ENCODE results near the gene PNISR. TPM values are rescaled to one million over a fixed set of nuclear protein-coding genes. Genes with fewer than 3 reads are reported as not detected.
"Not testable (repeated sequence)": the region's sequence is repeated elsewhere in the genome, so short reads cannot be mapped to it uniquely, and the experiment has no call there.

Gene PNISR
- 119 TPM for polyA plus RNA-seq (ENCODE audit: insufficient read length)

GRCh38 chr6:99424761-99425646 is at the start of gene PNISR:
Gene PNISR (minus strand): TSS chr6:99425308. CDS start chr6:99414659, 10,649 bp downstream.
- peak; percentile 97 for DNase-seq

DNA sequence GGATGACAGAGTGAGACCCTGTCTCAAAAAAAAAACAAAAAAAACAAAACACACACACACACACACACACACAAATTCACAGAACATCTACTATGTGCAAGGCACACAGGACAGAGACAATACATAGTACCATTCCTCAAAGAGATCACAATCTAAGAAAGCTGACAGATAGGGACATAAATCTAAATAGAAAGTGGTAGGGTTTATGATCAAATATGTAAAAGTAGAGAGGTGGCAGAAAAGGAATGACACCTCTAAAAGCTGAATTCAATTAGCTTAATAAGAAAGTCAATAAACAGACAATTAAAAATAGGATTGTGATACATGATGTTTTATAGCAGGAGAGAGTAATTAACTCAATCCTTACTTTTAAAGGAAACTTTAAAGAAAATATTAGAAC is 48.6 kb upstream of the PNISR start:
- DNase-seq = no peak

DNA sequence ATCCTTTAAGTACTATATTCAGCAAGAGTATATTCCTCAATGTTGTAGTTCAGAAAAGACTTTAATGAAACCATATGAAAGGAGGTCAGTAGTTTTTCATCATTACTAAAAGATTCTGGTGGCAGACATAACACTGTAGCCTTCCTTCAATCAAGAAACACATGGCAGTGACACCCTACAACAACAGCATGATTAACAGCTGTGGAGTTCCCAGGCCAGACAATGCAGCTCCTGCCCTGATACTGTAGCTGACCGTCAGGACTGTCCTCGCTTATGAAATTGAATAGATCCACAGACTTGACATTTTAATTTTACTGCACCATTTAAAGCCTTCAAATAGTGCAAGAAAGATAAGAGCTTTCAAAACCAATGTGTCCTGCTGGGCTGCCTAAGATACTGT is 46.5 kb upstream of the PNISR start:
- no peak for DNase-seq

- DNase-seq = peak; percentile 3
Observed at GRCh38 chr6:99467509-99468106, 42.5 kb upstream of the PNISR start.

DNA sequence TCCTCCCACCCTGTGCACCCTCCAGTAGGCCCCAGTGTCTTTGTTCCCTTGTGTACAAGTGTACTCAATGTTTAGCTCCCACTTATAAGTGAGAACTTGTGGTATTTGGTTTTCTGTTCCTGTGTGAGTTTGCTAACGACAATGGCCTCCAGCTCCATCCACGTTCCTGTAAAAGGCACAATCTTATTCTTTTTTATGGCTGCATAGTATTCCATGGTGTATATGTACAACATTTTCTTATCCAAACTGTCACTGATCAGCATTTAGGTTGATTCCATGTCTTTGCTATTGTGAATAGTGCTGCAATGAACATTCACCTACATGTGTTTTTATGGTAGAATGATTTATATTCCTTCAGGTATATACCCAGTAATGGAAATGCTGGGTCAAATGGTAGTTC is 34.0 kb upstream of the PNISR start:
- DNase-seq = not testable (repeated sequence)

- DNase-seq = peak; percentile 1
Observed at GRCh38 chr6:99458319-99458718, 33.2 kb upstream of the PNISR start.

- no peak for DNase-seq
Observed at GRCh38 chr6:99446076-99446475, 21.0 kb upstream of the PNISR start.

DNA sequence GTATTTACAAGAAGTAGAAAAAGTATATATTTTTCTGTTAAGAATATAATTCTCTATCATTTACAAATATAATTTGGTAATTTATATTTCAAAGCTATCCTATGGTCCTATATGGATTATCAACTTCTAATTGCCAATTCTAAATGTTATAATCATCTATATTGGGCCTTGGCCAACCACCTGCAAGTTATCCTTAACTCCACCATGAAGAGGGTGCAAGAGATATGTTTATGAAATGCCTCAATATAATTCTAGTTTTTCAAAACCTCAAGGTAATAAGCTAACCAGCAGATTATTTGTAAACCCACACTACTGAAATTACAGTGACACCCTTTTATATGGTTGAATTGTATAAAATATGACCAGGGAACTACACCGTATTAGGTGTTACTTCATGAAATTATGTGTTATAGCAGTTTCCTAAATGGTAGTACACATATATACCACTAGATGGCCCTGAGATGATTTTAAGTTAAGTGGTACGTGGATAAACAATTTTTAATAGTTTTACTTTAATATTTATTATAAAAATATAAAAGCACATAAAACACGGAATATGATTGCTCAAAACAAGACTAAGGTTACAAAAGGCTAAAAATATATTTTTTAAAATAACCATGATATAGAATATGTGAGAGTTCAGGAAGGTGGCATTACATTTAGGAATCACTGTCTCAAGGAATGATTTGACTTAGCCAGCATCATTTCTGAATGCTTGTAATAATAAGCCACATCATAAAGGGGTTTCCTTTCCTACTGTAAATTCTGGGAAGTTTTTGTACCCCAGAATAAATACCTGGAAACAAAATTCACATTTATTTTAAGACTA is 9.8 kb upstream of the PNISR start:
- peak; percentile 5 for DNase-seq

- DNase-seq = no peak
Observed at GRCh38 chr6:99432877-99433276, 7.8 kb upstream of the PNISR start.

DNA sequence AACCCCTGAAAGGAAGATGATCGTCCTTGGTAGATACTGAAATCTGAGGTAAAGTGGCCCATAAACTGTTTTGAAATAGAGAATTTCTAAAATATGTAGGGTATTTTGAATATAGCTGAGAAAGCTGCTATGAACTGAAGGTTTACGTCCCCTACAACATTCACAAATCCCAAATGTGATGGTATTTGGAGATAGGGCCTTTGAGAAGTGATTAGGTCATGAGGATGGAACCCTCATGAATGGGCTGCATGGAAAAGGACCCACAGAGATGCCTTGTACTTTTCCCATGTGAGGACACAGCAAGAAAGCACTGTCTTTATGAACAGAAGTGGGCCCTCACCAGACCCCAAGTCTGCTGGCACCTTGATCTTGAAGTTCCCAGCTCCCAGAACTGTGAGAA is 6.8 kb upstream of the PNISR start:
- no peak for DNase-seq

DNA sequence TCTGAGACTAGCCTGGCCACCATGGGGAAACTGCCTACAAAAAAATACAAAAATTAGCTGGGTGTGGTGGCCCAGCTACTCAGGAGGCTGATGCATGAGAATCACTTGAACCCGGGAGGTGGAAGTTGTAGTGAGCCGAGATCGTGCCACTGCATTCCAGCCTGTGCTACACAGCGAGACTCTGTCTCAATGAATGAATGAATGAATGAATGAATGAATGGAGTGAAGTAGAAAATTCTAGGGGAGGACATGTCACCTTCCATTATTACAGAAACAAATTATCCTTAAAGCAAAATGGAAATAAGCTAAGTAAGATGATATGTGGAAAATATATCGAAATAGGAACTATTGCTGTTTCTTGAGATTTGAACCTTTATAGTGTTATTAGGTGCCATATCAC is 2.9 kb upstream of the PNISR start:
- no peak for DNase-seq

GRCh38 chr6:99426451-99426757 is 1.3 kb upstream of the PNISR start:
- DNase-seq = no peak

- DNase-seq = peak; percentile 92
Observed at GRCh38 chr6:99425647-99426450, 741 bp upstream of the PNISR start.

GRCh38 chr6:99424022-99424421 is 1.1 kb downstream of the PNISR start:
- no peak for DNase-seq

DNA sequence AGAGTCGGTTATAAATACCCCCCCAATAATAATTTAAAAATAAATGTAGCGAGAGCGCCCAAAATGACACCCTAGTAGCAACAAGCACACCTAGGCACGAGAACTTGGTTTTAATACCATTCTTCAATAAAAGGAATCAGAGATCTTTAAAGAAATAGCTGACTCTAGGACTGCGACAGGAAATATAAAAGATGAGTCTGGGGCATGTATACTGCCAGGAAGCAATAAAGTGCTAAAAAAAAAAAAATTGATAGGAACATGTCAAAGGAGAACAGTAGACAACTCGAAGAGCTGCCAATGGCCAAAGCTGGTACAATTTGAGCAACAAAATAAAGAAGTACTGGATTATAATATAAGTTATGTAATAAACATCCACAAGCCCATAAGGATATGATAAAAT is 2.2 kb downstream of the PNISR start:
- DNase-seq = no peak

DNA sequence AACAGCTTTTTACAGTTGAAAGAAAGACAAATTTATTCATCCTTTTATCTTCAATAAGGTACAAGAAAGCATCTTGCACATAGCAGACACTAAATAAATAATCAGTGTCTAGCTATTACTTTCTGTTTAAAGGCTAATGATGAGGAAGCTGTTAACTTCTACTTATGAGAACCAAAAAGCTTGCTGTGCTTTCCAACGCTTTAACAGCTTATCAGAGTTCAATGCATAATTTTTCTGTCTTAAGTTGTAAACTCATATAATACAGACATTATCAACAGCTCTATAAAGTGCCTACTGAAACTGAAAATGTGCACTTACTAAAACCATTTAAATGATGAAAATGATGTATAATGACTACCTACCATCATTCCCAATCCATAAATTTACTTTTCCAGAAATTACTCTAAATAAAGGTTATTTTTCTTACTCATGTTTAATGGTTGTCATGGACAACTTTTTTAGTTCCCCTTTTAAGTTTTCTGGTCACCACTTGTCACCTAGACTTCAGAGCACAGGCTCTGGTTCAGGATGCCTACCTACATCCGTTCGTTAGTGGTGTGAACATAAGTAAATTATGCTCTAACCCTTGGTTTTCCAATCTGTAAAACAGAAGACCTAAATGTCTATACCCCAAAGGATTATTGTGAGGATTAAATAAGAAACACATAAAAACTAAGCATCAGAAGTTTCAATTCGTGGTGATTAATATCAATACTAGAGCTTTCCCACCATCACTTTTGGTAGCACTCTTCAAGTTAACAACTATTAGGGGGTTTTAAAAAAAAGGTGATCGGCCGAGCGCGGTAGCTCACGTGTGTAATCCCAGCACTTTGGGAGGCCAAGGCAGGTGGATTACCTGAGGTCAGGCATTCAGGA is 8.0 kb downstream of the PNISR start:
- no peak for DNase-seq

DNA sequence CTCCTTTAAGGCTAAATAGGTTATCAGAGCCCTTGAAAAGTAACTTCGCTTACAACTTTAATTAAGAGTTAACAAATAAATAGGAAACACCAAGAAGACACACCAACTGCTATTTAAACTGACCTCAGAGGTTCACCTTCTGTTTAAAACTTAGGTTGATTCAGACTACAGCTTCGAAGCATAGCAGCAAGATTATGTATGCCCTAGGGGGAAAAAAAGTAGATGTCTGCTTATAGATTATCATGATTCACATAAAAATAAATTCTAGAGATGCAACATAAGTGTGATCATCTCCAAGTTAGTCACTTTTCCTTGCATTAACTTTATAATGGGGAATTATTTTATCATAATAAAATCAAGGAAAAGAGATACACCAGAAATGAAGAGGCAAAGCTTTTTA is 8.9 kb downstream of the PNISR start:
- no peak for DNase-seq

GRCh38 chr6:99415446-99415845 is 9.7 kb downstream of the PNISR start:
- no peak for DNase-seq

- DNase-seq = no peak
Observed at GRCh38 chr6:99412065-99412464, 13.0 kb downstream of the PNISR start.

DNA sequence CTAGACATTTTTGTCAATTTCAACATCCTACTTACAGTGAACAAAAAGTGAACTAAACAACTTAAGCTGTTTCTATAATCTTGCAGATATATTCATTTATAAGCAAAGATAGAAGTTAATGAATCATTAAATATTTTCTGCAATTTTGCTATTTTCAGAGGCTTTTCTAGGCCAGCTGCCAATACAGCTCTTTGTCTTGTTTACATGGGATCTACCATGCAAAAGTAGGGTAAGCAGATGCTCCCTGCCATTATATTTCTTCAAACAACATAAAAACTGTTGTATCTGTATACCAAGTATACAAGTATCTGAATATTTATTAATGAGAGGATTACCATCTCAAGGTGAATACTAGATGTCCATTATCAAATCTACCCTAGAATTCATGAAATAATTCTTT is 15.4 kb downstream of the PNISR start:
- no peak for DNase-seq

GRCh38 chr6:99407076-99407475 is 18.0 kb downstream of the PNISR start:
- no peak for DNase-seq

GRCh38 chr6:99402448-99402847 is 22.7 kb downstream of the PNISR start:
- DNase-seq = no peak
